Glomerular visceral epithelial cell (primary cell): ENCODE data around the gene FBXW11.
"Not testable (repeated sequence)": the region's sequence is repeated elsewhere in the genome, so short reads cannot be mapped to it uniquely, and the experiment has no call there.

ENCODE experiments used
- DNase-seq: peaks from one replicate; pipeline ENCODE4 v3.0.0-alpha.2; 2016; ENCODE audit errors: extremely low spot score

Gene FBXW11

GRCh38 chr5:171984748-171985419 is 21.6 kb downstream of the FBXW11 start:
- peak; percentile 74 for DNase-seq

- DNase-seq, result no peak
Observed at GRCh38 chr5:171981847-171982246, 24.6 kb downstream of the FBXW11 start.

GRCh38 chr5:171980792-171981191 is 25.6 kb downstream of the FBXW11 start:
- no peak for DNase-seq

- no peak for DNase-seq
Observed at GRCh38 chr5:171979606-171980005, 26.8 kb downstream of the FBXW11 start.

- no peak for DNase-seq
Observed at GRCh38 chr5:171978519-171978918, 27.9 kb downstream of the FBXW11 start.

GRCh38 chr5:171978016-171978415 is 28.4 kb downstream of the FBXW11 start:
- DNase-seq, result no peak

- DNase-seq, result not testable (repeated sequence)
Observed at GRCh38 chr5:171977244-171977950, 29.0 kb downstream of the FBXW11 start.

- DNase-seq, result no peak
Observed at GRCh38 chr5:171975877-171976667, 30.4 kb downstream of the FBXW11 start.

- DNase-seq, result peak; percentile 40
Observed at GRCh38 chr5:171975262-171975876, 31.1 kb downstream of the FBXW11 start.

GRCh38 chr5:171970826-171971225 is 35.6 kb downstream of the FBXW11 start:
- DNase-seq, result no peak

- no peak for DNase-seq
Observed at GRCh38 chr5:171969288-171969880, 37.1 kb downstream of the FBXW11 start.

GRCh38 chr5:171968531-171968930 is 37.9 kb downstream of the FBXW11 start:
- no peak for DNase-seq

- DNase-seq, result no peak
Observed at GRCh38 chr5:171966964-171967363, 39.5 kb downstream of the FBXW11 start.

- DNase-seq, result no peak
Observed at GRCh38 chr5:171966270-171966669, 40.2 kb downstream of the FBXW11 start.

- DNase-seq, result no peak
Observed at GRCh38 chr5:171965745-171966144, 40.7 kb downstream of the FBXW11 start.

- no peak for DNase-seq
Observed at GRCh38 chr5:171963416-171963815, 43.0 kb downstream of the FBXW11 start.

GRCh38 chr5:171961117-171961516 is 45.3 kb downstream of the FBXW11 start:
- DNase-seq, result no peak

- DNase-seq, result no peak
Observed at GRCh38 chr5:171957591-171958251, 48.7 kb downstream of the FBXW11 start.

- no peak for DNase-seq
Observed at GRCh38 chr5:171956887-171957495, 49.4 kb downstream of the FBXW11 start.

GRCh38 chr5:171956314-171956713 is 50.1 kb downstream of the FBXW11 start:
- DNase-seq, result no peak

- DNase-seq, result no peak
Observed at GRCh38 chr5:171955761-171956160, 50.7 kb downstream of the FBXW11 start.
